GDM1 (cell line): ENCODE data around the gene LPP.

Source experiments
- DNase-seq: peaks from one replicate; lab custom pipeline; 2025; lab: John Stamatoyannopoulos, UW

LPP gene

DNA sequence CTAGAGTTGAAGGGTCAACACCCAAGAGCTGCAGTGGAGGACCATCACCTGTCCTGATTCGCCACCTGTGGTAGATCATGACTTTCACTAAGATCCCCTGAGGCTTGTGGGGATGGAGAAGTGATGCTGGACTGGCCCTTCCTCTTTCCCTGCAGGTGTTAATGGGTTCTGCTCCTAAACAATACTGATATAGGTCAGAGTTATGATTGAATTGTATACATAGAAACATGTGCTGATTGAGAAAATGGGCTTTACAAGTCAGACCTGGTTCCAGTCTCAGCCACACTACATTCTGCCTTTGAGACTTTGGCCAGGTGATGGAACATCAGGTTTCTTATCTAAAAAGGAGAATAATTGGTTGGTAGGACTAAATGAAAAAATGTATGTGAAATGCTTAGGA, 598.9 kb downstream of the LPP start:
- DNase-seq, result no peak

DNA sequence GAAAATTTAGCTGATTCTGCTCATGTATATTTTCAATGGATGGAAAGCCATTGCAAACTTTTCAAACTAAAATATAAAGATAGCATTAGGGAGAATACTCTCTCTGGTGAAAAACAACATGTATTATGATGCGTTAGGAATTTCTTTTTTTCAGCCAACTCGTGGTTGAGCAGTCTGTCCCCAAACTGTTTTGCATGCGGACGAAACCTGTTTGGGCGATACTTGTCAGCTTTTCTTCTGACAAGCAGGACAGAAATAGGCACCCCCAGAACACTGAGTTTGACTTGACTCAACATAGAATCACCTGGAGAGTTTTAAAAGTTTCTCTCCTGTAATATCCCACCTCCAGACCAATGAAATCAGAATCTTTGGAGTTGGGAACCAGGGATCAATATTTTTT, 600.3 kb downstream of the LPP start:
- DNase-seq, result no peak

DNA sequence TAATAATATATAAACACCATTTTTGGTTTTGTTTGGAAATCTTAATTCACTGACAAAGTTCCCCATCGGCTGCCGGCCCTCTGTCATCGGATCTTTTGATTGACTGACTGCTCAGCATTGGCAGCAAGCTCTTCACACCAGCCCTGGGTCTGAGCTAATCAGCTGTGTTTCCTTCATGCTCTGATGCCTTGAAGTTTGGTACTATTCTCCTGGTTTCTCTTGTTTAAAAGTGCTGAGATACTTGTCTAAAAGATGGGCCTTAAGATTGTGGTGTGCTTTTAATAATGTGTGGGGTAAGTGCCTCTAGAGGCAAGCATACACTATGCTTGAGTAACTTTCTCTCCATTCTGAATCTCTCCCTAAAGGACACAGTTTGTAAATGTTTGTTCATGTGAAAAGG, 602.3 kb downstream of the LPP start:
- no peak for DNase-seq

DNA sequence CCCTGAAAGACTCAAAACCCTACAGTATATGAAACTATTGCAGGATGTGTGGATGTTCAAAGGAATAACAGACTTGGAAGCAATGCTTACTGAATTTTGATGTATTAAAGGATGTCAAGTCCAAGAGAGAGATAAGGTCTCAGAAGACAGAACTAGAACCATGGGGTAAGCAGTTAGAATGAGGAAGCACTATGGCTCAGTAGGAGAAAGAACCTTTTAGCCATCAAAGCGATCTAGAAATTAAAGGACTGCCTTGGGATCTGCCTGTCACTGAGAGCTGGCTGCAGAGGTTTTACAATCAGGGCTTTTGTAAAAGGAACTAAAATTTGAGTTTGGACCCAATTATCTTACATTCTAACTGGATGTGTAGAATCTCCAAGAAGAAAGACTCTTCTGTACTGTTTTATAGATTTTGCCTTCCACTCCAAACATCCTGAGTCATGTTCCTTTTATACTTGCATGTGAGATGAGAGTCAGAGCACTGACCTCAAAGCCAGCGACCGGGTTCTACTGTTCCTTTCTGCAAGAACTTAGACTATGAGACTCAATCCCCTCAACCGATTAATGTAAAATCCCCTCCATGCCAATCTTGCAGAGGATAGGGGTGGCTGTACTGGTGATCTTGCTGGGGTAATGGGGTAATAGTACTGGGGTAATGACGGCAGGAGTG, 605.5 kb downstream of the LPP start:
- no peak for DNase-seq

DNA sequence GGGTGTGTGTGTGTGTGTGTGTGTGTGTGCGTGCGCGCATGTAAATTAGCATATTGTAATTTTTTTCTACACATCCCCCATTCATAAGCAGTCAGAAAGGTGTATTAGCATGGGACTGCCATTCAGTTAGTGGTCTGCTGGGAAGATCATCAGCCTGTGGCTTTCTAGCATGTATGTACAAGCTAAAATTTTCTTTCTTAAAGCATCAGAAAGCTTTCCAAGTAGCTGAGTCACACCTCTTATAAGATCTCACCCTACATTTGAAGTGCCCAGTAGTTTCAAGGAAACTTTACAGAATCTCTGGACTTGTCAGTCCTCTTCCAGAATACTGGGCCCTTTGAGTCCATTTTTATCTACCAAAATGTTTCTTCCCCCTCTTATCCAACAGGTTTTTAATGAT, 606.5 kb downstream of the LPP start:
- no peak for DNase-seq

GRCh38 chr3:188761439-188761838, 607.5 kb downstream of the LPP start:
- no peak for DNase-seq

DNA sequence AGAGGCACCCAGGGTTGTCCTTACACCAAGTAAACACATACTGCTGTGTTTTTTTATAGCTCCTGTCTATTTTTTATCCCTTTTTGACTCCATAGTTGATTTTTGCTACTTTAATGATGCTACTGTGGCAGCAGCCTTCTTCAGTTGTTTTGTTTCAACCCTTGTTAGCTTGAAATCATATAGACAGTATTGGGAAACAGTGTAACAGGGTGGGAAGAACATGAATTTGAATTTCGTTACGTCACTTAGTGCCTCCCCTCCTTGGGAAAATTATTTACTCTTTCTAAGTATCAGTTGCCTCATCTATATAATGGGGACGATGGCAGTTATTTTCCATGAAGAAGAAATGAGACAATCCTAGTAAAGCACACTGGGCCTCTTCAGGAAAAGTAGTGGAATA, 608.0 kb downstream of the LPP start:
- DNase-seq, result no peak

DNA sequence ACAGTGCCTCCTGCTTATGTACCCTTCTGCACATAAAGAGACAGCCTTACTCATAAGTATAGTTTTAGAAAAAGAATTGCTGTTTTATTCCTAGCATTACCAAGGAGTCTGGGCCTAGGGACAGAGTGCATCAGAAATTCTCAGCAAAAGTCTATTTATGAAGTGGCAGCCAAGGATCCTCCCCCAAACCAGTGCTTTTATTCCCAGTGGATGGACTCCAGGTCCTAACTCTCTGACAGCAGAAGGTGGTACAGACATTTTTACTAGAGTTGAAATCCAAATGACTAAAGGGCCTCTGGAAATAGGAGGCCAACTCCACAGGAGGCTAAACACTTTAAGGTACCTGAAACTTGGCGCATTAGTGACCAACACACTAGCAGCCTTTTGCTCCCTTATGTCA, 610.7 kb downstream of the LPP start:
- DNase-seq, result no peak

GRCh38 chr3:188769831-188770230, 615.9 kb downstream of the LPP start:
- DNase-seq, result no peak

- no peak for DNase-seq
Observed at GRCh38 chr3:188772886-188773285, 618.9 kb downstream of the LPP start.

GRCh38 chr3:188775412-188775811, 621.5 kb downstream of the LPP start:
- DNase-seq, result no peak

GRCh38 chr3:188776447-188776846, 622.5 kb downstream of the LPP start:
- DNase-seq, result no peak

DNA sequence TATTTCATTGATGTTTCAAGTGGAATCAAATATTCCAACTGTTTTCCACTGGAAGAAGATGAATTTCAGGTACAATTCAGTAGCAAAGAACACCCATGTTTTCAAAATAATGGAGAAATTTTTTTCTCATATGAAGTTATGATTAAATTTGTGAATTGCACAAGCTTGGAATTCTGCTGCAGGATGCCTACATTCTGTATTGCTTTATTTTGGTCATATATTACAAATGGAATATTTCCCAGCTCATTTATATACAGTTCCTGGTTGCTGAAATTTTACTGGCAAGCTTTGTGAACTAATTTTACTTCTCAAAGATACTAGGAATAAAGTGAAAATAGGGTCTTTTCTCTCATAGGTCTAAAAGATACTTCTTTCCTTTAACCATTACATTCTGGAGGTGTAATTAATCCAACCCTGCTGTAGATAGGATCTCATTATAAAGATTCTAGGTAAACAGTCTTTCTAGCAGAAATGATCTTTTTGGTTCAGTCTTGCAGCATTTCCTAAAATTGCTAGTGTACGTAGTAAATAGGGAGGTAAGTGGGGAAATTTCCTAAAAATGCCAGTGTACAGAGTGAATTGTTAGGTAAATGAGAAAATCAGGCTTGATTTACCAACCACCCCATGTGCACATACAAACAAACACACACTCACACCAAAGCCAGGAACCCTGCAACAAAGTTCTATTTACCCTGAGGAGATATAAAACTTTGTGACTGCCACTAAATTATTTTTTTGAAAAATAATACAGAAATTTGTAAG, 624.3 kb downstream of the LPP start:
- DNase-seq, result no peak

- no peak for DNase-seq
Observed at GRCh38 chr3:188779281-188779980, 625.5 kb downstream of the LPP start.

GRCh38 chr3:188780193-188781147, 626.5 kb downstream of the LPP start:
- DNase-seq, result no peak

DNA sequence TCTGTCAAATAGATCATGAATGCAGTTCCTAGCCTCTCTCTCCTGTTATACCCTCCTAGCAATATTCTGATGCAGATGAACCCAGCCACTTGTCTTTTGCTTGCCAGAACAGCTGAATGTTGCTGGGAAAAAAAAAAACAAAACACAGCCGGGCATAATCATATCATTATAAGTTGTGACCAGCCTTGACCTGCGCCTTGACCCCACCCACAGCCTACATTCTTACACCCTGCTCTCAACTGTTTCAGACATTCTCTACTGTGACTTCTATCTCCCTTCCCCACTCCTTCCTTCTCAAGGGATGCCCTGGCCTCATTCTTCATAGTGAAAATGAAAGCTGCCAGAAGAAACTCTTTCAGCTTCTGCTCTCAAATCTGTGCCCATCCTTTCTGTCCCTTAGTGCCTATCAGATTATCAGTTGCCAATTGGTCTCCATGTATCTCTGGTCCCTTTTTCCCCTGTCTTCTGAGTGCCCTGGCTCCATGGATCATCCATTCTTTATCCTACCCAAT, 628.7 kb downstream of the LPP start:
- no peak for DNase-seq

DNA sequence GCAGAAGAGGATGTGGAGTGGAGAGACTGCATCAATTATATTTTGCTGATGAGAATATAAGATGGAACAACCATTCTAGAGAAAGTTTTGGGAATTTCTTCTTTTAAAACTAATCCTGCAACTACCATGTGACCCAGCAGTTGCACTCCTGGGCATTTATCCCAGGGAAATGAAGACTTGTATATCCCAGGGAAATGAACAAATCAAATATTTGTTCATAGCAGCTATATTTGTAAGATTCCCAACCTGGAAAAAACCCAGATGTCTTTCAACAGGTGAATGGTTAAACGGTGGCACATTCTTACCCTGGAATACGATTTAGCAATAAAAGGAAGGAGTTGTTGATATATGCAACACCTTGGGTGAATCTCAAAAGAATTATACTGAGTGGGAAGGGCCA, 632.5 kb downstream of the LPP start:
- DNase-seq, result no peak

- DNase-seq, result no peak
Observed at GRCh38 chr3:188788621-188789081, 634.7 kb downstream of the LPP start.

DNA sequence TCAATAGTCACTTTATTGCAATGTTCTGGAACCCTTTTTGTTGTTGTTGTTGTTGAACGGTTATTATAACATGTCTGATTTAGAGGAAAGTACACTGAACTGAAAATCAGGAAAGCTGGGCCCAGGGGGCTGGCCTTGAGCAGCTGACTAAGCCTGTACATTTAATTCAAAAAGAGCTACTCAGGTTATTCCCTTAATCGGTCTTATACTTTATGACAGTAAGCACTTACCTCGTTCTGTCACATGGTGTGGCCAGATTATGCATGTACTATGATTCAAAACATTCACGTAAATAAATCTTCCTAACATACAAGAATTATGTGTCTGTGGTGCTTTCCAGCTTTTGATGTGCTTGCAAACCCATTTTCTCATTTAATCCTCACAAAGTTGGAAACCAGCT, 635.3 kb downstream of the LPP start:
- no peak for DNase-seq

DNA sequence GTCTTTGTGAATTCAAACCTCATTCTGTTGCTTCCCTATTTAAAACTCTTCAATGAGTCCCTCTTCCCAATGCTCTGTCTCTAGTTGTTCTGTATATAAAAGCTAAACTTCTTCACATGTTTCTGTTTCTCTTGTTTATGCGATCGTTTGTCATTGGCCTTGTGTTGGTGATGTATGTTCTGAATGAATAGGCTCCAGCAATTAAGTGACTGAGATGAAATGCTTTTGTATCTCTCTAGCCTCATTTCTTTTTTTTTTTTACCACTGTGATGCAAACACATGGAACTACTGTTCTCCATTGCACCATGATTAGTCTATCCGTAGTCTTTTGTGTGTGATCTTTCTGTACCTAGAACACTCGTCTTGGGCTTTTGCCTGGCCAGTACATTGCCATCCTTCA, 637.4 kb downstream of the LPP start:
- DNase-seq, result no peak

GRCh38 chr3:188792793-188793192, 638.8 kb downstream of the LPP start:
- DNase-seq, result no peak

- no peak for DNase-seq
Observed at GRCh38 chr3:188796122-188796631, 642.2 kb downstream of the LPP start.
